Measurements from ENCODE around the gene CSAD.
A peak's percentile ranks its signal among the peaks of the same experiment; 100 is the strongest.
"Not testable (repeated sequence)": the region's sequence is repeated elsewhere in the genome, so short reads cannot be mapped to it uniquely, and the experiment has no call there.

Gene CSAD

GRCh38 chr12:53178803-53179202 lies 1.9 kb downstream of the CSAD start:
- not testable (repeated sequence) for DNase-seq

GRCh38 chr12:53177447-53177846 lies 3.3 kb downstream of the CSAD start:
- DNase-seq = not testable (repeated sequence)

DNA sequence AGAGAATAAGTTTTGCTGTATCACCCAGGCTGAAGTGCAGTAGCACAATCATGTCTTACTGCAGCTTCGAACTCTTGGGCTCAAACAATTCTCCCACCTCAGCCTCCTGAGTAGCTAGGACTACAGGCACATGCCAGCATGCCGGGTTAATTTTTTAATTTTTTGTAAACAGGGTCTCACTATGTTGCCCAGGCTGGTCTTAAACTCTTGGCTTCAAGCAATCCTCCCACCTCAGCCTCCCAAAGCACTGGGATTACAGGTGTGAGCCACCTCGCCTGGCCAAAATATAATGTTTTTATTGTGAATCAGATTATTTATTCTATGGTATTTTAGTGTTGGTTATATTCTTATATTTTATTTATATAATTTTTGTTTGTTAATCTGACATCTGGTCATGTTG lies 4.0 kb downstream of the CSAD start:
- DNase-seq = no peak

DNA sequence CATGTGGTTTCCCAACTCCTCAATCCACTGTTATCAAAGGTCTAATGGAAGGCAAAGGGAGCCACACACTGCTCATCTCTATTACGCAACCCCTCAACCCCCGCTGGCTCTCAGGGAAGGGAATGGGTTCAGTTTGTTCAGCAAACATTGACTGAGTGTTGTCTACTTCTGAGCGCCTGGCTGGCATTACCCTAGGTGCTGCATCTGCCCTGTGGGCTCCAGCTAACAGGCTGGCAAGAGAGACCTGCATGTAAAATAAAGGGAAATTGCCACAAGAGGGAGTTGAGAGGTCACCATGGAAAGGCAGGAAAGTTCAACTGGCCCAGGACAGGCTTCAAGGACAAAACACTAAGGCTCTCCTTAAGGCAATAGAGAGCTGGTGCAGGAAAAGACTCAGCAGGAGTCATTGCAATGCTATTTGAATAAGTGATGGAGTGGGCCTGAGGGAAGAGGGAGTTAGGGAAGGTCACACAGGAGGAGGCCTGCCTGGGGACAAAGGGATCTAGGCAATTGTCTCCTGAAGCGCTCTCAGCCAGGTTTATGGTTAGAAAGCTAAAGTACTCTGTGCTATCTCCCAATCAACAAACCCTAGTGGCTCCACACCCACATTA lies 5.7 kb downstream of the CSAD start:
- DNase-seq = peak in 1 of 2 experiments; percentile 38

GRCh38 chr12:53173085-53173715 lies 7.5 kb downstream of the CSAD start:
- no peak for DNase-seq

DNA sequence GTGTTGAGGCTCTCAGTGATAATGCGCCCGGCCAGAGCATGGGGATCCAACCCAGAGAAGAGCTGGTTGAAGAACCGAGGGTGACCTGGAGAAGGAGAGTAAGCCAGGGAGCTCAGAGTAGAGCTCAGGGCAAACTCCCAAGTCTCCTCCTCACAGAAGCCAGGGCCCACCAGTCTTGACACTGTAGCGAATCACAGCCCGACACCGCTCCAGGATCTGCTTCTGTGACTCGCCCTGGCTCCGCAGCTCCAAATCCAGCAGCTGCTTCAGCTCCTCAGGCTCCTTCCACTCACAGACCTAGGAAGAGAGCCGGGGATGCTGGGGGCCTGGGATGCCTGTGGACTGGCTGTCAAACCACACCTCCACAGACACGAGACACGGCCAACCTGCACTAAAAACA lies 8.4 kb downstream of the CSAD start:
- DNase-seq = no peak

DNA sequence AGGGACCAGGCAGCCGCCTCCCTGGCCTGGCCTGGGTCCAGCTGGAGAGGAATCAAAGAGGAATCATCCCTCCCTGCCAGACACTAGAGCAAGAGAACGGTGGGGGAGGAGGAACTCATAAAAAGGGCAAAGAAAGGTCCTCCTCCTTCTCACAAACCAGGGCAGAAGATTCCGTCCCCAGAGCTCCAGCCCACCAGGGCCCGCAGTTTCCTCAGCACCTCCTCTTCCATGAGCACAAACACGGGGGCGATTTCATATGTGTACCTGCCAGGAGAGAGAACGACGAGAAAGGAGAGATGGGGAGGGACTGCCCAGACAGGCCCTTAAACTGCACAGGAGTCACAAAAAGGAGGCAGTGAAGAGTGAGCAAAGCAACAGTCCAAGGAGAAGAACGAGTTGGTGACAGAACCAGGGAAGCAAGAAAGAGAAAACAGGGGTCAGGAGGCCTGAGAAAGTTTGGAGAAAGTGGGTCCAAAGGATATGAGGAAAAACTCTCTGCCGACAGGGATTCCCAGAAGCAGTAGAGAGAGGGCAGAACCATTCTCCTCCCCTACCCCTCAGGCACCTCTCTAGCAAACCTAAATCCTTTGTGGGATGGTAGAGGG lies 8.9 kb downstream of the CSAD start:
- DNase-seq = no peak

GRCh38 chr12:53170876-53171724 lies 9.6 kb downstream of the CSAD start:
- DNase-seq = no peak

- no peak for DNase-seq
Observed at GRCh38 chr12:53170215-53170614, 10.5 kb downstream of the CSAD start.

GRCh38 chr12:53169644-53170043 lies 11.1 kb downstream of the CSAD start:
- DNase-seq = no peak

- no peak for DNase-seq
Observed at GRCh38 chr12:53166837-53167236, 13.9 kb downstream of the CSAD start.

- not testable (repeated sequence) for DNase-seq
Observed at GRCh38 chr12:53163008-53163407, 17.7 kb downstream of the CSAD start.

GRCh38 chr12:53161119-53161911 lies 19.4 kb downstream of the CSAD start:
- no peak for DNase-seq

GRCh38 chr12:53160673-53161072 lies 20.1 kb downstream of the CSAD start:
- no peak for DNase-seq

GRCh38 chr12:53160000-53160399 lies 20.7 kb downstream of the CSAD start:
- DNase-seq = no peak

- peak; percentile 63 to 87 for DNase-seq
Observed at GRCh38 chr12:53159195-53159839, 21.4 kb downstream of the CSAD start.

DNA sequence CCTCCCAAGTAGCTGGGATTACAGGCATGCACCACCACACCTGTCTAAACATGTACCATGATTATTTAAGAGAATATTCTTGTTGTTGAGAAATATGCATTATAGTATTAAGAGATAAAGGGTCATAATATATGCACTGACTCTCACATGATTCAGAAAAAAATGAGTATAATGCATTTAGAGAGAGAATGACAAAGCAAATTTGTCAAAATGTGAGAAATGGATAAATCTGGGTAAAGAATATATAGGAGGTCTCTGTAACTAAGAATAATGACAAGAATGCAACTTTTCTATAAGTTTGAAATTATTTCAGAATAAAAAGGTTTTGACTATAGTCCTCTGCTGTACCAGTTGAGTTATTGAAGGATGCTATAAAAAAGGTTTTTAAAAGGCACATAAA lies 28.3 kb downstream of the CSAD start:
- no peak for DNase-seq

- DNase-seq = no peak
Observed at GRCh38 chr12:53151039-53151438, 29.7 kb downstream of the CSAD start.

DNA sequence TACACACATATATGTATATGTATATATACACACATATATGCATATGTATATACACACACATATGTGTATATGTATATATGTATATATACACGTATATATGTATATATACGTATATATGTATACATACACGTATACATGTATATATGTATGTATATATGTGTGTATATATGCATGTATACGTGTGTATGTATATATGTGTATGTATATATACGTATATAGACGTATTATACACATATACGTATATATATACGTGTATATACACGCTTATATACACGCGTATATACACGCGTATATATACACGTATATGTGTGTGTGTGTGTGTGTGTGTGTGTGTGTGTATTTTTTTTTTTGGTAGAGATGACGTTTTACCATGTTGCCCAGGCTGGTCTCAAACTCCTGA lies 33.1 kb downstream of the CSAD start:
- DNase-seq = no peak

GRCh38 chr12:53147181-53147580 lies 33.5 kb downstream of the CSAD start:
- no peak for DNase-seq

- no peak for DNase-seq
Observed at GRCh38 chr12:53145383-53146260, 35.1 kb downstream of the CSAD start.
